GM11168 (cell line): Measurements from ENCODE around the gene ABCC3.
"Not testable (repeated sequence)": the region's sequence is repeated elsewhere in the genome, so short reads cannot be mapped to it uniquely, and the experiment has no call there.

Experiments
- in situ Hi-C: fragments of 300-500 bp; cut with MboI; formaldehyde crosslinking; loops from one replicate; pipeline ENCODE4 v1.12.0; 2022; ENCODE audit warnings: low sequenced_read_pairs; ENCODE audit not compliant: unreplicated experiment

ABCC3 gene

DNA sequence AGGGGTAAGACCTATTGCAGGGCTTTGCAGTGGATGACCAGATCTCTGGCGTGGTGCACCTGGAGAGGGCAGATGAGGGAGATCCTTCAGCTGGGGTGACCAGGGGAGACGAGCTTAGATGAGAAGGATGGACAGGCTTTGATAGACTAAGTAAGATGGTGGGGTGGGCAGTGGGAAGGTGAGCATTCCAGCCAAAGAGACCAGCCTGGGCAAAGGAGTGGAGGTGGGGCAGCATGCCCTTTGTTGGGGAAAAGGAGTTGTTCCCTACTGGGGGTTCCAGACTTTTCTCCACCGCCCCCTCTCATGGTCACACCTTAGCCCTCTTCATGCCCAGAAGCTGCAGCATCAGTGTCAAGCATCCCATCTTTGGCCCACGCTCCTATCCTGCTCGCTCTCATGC, 45.4 kb downstream of the ABCC3 start:
- in situ Hi-C loops, result no loop called here

DNA sequence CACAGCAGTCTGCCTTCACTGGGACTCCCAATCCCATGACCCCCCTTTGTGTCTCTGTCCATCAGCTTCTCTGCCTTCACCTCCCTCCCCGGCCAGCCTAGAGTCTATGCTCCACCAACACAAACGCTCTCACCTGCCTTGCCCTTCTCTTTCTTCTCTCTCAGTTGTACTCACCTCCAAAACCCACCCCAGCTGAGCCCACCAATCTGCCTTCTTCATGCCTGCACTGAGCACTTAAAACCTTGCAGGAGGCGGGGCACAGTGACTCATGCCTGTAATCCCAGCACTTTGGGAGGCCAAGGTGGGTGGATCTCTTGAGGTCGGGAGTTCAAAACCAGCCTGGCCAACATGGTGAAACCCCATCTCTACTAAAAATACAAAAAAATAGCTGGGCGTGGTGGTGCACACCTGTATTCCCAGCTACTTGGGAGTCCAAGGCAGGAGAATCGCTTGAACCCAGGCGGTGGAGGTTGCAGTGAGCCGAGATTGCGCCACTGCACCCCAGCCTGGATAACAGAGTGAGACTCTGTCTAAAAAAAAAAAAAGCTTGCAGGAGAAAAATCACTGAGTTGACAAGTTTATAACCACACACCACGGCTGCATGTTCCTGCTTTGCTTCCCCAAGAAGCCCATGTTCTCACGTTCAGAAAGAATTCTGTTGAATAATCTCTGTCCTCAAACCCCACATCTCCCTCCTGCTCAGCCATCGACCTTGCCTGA, 46.0 kb downstream of the ABCC3 start:
- in situ Hi-C loops, result not testable (repeated sequence)

DNA sequence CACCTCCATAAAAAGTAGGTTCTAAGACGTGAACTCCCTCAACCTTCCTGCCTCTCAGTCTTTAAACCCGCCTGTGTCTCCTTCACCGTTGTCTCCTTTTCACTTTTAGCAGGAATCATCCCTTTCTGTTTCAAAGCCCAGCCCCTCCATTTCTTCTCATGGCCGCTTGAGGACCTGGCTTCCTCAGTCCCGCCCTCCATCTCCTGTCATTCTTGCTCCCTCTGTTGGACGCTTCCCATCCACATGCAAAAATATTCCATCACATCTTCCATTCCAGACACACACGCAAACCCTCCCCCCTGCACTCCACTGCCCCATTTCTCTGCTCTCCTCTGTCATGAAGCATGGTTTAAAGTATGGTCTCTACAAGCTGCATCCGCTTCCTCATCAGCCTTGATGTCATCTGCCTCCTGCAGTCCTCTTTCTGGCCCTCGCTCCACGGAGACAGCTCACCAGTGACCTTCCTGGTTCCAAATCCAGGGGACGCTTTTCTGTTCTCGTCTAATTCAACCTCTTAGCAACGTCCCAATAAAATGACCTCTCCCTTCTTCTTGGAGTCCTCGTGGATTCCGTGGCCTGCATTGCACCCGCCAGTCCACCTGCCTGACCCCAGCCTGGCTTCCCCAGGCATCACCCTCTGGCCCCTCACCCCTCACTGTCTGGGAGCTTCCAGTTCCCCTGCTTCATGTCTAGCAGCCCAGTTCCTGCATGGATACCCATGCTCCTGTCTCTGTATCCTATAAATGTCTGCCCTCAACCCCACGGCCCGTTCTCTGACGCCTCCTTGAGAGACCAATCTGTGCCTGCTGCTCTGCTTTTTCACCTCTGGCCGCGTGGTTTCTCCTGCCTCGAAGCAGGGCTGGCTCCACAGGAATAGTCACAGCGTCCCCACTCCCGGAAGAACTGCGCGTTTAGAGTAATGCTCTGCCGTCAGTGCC, 46.9 kb downstream of the ABCC3 start:
- in situ Hi-C loops, result no loop called here

DNA sequence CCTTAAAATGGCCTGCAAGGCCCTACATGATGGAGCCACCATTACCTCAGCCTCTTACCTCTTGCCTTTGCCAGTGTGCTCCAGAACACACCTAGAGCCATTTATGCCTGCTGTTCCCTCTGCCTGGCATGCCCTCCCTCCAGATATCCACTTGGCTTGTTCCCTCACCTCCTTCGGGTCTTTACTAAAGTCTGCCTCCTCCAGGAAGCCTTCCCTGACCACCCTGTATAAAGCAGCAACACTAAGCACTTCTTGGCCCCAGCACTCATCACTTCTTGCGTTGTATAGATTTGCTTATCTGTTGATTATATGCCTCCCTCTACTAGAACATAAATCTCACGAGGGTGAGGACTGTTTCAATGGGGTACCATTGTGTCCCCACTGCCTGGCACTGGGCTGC, 47.8 kb downstream of the ABCC3 start:
- in situ Hi-C loops, result no loop called here

DNA sequence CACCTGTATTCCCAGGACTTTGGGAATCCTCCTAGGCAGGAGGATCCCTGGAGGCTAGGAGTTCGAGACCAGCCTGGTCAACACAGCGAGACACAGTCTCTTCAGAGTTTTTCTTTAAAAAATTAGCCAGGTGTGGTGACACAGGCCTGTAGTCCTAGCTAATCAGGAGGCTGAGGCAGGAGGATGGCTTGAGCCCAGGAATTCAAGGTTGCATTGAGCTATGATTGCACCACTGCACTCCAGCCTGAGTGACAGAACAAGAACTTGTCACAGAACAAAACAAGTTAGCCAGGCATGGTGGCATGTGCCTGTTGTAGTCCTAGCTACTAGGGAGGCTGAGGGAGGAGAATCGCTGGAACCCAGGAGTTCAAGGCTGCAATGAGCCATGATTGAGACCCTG, 48.3 kb downstream of the ABCC3 start:
- in situ Hi-C loops, result no loop called here

DNA sequence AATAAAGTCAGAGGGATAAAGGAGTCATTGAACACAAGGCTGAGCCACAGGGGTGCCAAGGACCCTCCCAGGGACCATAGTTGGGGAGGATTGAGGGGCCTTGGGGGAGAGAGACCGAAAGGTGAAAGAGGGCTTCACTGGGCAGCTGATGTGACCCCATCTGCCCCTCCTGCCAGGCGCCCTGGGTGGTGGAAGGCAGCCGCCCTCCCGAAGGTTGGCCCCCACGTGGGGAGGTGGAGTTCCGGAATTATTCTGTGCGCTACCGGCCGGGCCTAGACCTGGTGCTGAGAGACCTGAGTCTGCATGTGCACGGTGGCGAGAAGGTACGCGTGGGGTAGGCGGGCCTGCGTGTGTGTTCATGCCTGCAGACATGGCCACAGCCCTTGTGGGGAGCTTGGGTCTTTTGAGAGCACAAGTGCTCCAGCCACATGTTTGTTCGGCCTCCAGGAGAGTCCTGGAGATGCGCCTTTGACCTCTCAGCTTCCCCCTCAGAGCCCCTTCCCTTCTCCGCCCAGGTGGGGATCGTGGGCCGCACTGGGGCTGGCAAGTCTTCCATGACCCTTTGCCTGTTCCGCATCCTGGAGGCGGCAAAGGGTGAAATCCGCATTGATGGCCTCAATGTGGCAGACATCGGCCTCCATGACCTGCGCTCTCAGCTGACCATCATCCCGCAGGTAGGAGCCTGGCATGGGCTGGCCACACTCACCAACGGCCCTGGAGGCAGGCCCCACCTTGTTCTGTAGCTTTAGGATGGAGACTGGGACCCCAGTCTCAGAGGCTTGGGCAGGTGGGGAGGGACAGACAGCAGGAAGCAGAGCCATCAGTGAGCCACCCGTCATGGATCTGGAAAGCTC, 49.0 kb downstream of the ABCC3 start:
- in situ Hi-C loops, result no loop called here

DNA sequence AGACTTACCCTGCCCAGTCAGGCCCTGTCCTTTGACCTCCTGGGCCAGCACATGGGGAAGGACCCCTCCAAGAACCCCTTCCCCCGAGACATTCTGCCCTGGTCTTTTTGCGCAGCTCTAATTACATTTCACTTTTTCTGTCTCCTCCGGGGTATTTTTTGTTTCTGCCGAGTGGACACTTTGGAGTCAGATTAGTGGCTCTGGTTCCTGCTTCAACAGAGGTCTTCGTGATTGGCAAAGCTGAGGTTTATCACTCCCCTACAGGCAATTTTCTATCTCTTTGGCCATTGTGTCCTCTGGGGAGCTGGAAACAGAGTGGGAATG, 49.6 kb downstream of the ABCC3 start:
- in situ Hi-C loops, result no loop called here

DNA sequence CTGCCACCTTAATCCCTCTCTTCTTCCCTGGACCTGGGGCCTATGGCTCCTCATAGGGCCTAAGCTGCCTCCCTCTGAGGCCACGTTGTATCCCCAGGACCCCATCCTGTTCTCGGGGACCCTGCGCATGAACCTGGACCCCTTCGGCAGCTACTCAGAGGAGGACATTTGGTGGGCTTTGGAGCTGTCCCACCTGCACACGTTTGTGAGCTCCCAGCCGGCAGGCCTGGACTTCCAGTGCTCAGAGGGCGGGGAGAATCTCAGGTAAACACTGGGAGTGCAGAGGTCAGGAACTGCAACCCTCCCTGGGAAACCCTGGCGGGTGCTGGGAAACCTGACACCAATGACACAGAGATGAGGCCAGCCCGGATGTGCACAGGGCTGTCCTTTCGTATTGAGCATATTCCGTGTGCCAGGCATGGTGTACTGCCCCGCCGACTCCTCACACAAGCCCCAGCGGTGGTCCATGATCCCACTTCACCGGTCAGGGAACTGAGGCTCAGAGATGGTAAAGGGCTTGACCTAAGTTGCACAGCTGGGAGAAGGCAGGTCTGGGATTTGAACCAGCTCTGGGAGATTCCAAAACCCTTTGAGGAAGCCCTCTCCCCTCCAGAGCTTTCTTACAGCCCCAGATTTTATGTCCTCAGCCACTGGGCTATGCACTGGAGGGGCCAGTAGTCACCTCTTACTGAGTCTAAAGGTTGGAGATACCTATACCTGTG, 50.1 kb downstream of the ABCC3 start:
- in situ Hi-C loops, result no loop called here

DNA sequence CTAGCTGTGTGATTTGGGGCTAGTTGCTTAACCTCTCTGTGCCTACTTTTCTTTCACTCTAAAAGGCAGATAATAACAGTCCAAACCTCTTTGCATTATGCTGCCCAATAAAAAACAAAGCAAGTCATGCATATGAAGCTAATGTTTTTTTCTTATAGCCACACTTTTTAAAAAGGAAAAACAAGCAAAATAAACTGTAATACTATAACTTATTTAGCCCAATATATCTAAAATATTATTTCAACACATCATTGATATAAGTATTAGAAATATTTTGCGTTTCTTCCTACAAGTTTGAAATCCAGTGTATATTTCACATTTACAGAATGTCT, 50.6 kb downstream of the ABCC3 start:
- in situ Hi-C loops, result no loop called here

DNA sequence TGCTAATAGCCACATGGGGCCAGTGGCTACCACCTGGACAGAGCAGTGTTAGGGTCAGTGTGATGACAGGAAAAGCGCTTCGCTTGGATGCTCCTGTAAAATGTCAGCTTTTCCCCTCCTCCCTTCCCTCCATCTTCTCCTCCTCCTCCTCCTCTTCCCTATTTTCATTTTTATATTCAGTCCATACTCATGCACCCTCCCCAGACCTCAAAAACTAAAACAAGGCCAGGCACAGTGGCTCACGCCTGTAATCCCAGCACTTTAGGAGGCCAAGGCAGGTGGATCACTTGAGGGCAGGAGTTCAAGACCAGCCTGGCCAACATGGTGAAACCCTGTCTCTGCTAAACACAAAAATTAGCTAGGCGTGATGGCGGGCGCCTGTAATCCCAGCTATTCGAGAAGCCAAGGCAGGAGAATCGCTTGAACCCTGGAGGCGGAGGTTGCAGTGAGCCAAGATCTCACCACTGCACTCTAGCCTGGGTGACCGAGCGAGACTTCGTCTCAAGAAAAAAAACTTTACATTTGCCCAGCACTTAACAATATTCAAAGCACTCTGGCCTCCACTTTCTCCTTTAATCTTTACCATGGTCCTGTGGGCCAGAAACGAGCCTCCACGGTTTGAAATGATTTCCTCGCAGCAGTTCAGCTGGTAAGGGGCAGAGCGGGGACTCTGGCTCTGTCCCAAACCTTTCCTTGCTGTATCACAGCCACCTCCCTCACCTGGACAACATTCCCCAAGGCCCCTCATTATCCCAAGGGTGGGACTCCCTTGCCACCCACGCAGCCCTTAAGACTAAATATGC, 51.2 kb downstream of the ABCC3 start:
- in situ Hi-C loops, result no loop called here

DNA sequence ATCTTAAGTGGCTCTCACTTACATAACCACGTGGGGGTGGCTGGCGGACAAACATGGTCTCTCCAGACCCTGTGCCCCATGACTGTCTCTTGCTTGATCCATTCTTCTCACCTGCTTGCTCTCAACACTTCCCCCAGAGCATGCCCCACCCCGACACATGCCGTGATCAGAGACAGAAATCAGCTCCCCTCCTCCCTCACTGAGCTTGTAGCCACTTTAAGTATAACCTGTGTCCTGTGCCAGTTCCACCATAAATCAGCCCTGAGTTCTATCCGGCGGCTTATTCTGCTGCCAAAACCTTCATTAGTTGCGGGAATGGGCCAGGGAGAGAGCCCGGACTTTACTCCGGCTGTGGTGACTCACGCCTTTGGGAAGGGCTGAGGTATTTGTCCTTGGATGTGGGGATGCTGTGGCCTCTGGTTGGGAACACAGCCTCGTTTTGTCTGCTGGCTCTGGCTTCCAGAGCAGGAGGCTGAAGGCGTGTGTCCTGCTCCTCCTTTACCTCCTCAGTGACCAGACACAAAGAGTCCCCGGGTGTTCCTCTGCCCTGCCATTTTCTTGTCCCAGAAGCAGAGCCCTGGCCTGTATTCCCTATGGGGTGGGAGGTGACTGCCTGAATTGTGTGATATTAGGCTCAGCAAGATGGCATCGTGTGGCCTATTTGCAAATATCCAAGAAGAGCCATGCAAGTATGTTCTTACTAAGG, 52.0 kb downstream of the ABCC3 start:
- in situ Hi-C loops, result no loop called here

DNA sequence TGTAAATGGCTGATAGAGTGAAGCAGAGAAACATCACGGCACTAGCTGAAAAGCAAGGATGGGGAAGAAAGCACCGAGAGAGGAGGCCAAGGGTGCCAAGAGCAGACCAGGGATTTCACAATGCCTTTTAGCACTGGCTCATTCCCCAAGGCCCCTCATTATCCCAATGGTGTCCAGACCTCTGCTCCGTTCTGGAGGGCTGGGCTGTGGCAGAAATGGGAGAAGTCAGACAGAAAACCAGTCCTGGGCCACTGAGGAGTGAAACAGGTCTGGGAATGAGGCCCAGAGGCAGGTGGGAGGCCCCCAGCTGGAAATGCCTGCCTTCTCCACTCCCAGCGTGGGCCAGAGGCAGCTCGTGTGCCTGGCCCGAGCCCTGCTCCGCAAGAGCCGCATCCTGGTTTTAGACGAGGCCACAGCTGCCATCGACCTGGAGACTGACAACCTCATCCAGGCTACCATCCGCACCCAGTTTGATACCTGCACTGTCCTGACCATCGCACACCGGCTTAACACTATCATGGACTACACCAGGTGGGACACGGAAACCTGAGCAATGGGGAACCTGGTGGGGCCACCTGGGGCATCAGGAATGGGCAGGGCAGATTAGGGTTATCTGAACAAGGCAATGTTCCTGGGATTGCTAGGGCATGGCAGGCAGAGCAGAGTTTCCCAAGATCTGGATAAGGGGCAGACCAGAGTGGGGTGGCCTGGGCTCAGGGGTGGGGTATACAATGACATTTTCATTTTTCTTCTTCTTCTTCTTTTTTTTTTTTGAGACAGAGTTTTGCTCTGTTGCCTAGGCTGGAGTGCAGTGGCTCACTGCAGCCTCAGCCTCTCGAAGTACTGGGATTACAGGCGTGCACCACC, 52.8 kb downstream of the ABCC3 start:
- in situ Hi-C loops, result no loop called here

DNA sequence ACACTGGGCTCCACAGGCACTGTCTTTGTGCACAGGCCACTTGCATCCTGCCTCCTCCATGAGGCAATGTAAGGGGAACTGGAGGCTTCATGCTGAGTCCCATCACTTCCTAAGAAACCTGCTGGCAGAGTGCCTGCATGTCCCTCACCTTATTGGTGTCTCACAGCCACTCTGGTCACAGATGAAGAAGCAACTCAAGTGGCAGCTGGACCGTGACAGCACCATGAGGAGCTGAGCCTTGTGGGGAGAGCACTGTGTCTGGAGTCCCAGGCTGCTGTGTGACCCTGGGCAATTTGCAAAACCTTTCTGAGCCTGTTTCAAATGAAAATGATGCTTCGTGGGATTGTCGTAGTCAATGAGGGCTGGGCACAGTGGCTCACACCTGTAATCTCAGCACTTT, 53.6 kb downstream of the ABCC3 start:
- in situ Hi-C loops, result no loop called here

DNA sequence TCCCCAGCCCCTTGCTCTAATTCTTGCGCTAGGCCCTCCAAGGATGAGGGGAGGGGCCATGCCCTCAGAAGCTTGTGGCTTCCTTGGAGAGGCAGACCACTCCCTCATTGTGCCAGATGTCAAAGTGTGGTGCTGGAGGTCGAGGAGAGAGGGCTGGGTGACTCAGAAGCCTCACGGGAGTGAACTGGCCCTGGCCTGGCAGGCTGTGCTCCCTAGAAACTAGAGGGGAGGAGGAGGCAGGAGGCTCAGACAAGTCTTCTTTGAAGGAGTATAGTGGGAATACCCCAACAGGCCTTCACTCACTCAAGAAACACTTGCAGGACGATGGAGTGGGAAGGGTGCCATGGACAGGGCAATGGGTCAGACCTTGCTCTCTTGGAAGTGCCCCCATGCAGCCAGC, 54.6 kb downstream of the ABCC3 start:
- in situ Hi-C loops, result no loop called here

DNA sequence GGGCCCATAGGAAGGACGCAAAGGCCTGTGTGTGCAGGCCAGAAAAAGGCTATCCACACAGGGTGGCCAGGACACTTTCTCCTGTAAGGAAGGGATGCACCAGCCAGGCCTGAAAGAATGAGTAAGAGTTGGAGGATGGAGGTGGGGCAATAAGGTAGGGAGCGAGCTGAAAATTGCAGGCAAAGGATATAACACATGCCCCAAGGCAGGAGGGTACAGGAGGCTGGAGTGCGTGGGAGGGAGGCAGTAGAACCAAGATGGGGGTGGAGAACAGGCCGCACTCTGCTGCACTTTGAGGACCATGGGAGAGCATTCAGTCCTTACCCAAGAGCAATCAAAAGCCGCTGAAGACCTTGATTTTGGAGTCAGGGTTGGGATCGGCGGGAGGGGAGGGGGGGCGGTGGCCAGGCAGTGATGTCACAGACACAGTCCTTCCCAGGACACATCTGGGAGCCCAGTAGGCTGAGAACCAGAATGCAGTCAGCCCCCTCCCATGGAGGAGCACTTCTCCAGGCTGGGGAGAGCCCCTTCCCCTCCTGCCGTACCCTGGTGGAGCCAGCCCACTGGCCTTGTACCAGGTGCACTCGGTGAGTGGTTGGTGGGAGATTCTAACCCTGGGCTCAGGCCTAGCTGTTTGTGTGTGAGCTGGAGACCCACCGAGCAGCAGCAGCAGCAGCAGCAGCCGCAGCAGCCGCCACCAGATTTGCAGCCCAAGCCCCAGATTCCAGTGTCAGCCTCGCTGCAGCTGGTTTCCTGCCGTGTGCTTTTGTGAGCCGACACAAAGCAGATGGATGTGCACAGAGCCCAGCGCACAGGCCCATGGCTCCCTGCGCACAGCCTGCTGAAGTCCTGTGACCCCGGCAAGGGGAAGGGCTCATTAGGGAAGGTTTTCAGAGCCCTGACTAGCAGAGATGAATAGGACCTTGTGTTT, 55.5 kb downstream of the ABCC3 start:
- in situ Hi-C loops, result no loop called here

DNA sequence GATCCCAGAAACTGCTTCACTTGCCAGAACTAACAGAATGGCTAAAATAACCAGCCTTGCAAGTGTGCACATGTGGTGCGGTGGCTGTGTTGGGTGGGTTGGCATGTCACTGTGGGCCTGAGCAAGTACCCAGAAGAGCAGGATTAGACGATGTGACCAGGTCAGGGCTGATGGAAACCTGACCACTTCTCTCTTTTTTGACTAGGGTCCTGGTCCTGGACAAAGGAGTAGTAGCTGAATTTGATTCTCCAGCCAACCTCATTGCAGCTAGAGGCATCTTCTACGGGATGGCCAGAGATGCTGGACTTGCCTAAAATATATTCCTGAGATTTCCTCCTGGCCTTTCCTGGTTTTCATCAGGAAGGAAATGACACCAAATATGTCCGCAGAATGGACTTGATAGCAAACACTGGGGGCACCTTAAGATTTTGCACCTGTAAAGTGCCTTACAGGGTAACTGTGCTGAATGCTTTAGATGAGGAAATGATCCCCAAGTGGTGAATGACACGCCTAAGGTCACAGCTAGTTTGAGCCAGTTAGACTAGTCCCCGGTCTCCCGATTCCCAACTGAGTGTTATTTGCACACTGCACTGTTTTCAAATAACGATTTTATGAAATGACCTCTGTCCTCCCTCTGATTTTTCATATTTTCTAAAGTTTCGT, 56.3 kb downstream of the ABCC3 start:
- in situ Hi-C loops, result no loop called here
